Gastroesophageal sphincter (tissue), 4 donors: ENCODE measurements around the gene POM121L2. TPM values are rescaled to one million over a fixed set of nuclear protein-coding genes. Genes with fewer than 3 reads are reported as not detected.

Experiments
- ATAC-seq: fragments of 150-250 bp; one replicate; pipeline ENCODE4 v1.9.1; 2016; ENCODE audit warnings: mild to moderate bottlenecking, moderate library complexity
- H3K27ac ChIP-seq, 4 donors: fragments of 200-600 bp; sonication (generic) in 3 of 4; 1 replicate in 3 of 4; 2 replicates in 1 of 4; pipeline ENCODE4 v1.5.1; 2016 to 2019
- H3K27me3 ChIP-seq: fragments of 200-600 bp; sonication (generic); one replicate; pipeline ENCODE4 v1.5.1; 2019
- H3K36me3 ChIP-seq, 2 donors: fragments of 200-600 bp; sonication (generic); one replicate each; pipeline ENCODE4 v1.5.1; 2019; ENCODE audit warnings: control low read depth in 1 of 2
- H3K4me1 ChIP-seq, 3 donors: fragments of 200-600 bp; sonication (generic); 1 replicate in 2 of 3; 2 replicates in 1 of 3; pipeline ENCODE4 v1.5.1; 2016 to 2019; ENCODE audit warnings: control low read depth in 2 of 3
- H3K4me3 ChIP-seq, 2 donors: fragments of 200-600 bp; sonication (generic); one replicate each; pipeline ENCODE4 v1.5.1; 2019; ENCODE audit warnings: mild to moderate bottlenecking in 1 of 2, moderate library complexity in 1 of 2
- H3K9me3 ChIP-seq, 3 donors: fragments of 200-600 bp; sonication (generic); one replicate each; pipeline ENCODE4 v1.5.1; 2017 to 2019; ENCODE audit warnings: control low read depth in 2 of 3
- CTCF ChIP-seq, 4 experiments: fragments of 200-600 bp in 2 of 4; fragments of 450-650 bp in 2 of 4; sonication (generic) in 1 of 4; IDR thresholded peaks; one replicate each; pipeline ENCODE4 v1.5.1; 2017 to 2019; ENCODE audit warnings: antibody characterized with exemption in 4 of 4, mild to moderate bottlenecking in 2 of 4, moderate library complexity in 2 of 4
- EP300 ChIP-seq: sonication (generic); formaldehyde crosslinking; IDR thresholded peaks from one replicate; pipeline ENCODE4 v1.6.1; 2017; ENCODE audit warnings: antibody characterized with exemption, mild to moderate bottlenecking
- POLR2A ChIP-seq, 2 donors: fragments of 450-650 bp; IDR thresholded peaks; one replicate each; pipeline ENCODE4 v1.6.1; 2017; ENCODE audit warnings: antibody characterized with exemption in 2 of 2, mild to moderate bottlenecking in 2 of 2, moderate library complexity in 1 of 2
- POLR2AphosphoS5 ChIP-seq: sonication (generic); formaldehyde crosslinking; IDR thresholded peaks from one replicate; pipeline ENCODE4 v1.6.1; 2017; ENCODE audit warnings: antibody characterized with exemption
- WGBS, 2 donors: methylation state at CpG; one replicate each; pipeline ENCODE4 v1.1.5; 2018; ENCODE audit warnings: low coverage in 1 of 2; 5-methylcytosine and 5-hydroxymethylcytosine counted together
- total RNA-seq, 4 donors: library from RNA; depleted of rRNA; stranded (reverse); fragments of >200 nt; gene quantifications; one replicate each; pipeline ENCODE4 v1.1.0, GENCODE V29; 2016

Gene POM121L2
- total RNA-seq, 4 donors from 2014 or later = not detected

- H3K27ac ChIP-seq = no peak overlapping the region
- TF ChIP-seq CTCF (IDR thresholded peaks at IDR 0.05) (no peak), POLR2AphosphoS5 (no peak), EP300 (no peak), POLR2A (IDR thresholded peaks at IDR 0.05) (no peak)
- 30 to 40% methylated on average over 16 of the region's 16 CpGs for WGBS, 2 donors
- H3K4me3 ChIP-seq = no peak overlapping the region
- H3K27me3 ChIP-seq = peaks cover 99% of the 10 kb centered on the region
- no peaks in the 10 kb centered on the region for H3K36me3 ChIP-seq
- H3K9me3 ChIP-seq = peaks cover 0 to 15% (median 0%) of the 10 kb centered on the region in 3 donors
- H3K4me1 ChIP-seq = no peaks in the 10 kb centered on the region
- ATAC-seq = no peak
Observed at GRCh38 chr6:27303613-27304272, 8.3 kb downstream of the POM121L2 start.

GRCh38 chr6:27297857-27298730 lies 14.0 kb downstream of the POM121L2 start:
- ATAC-seq = no peak
- no peak overlapping the region for H3K4me3 ChIP-seq
- H3K27ac ChIP-seq = no peak overlapping the region
- 19 to 20% methylated on average over 21 to 22 of the region's 22 CpGs for WGBS, 2 donors
- H3K9me3 ChIP-seq = peaks cover 0 to 12% (median 0%) of the 10 kb centered on the region in 3 donors
- peaks cover 100% of the 10 kb centered on the region for H3K27me3 ChIP-seq
- no peak for TF ChIP-seq CTCF (IDR thresholded peaks at IDR 0.05)
- no peak for TF ChIP-seq EP300
- no peak for TF ChIP-seq POLR2A (IDR thresholded peaks at IDR 0.05)
- no peak for TF ChIP-seq POLR2AphosphoS5
- no peaks in the 10 kb centered on the region for H3K36me3 ChIP-seq
- H3K4me1 ChIP-seq = no peaks in the 10 kb centered on the region

GRCh38 chr6:27297484-27297856 lies 14.6 kb downstream of the POM121L2 start:
- Histone ChIP-seq H3K4me3 (no peak overlapping the region), H3K9me3 (peaks cover 0 to 6% (median 0%) of the 10 kb centered on the region in 3 donors), H3K27ac (no peak overlapping the region), H3K27me3 (peaks cover 100% of the 10 kb centered on the region), H3K4me1 (no peaks in the 10 kb centered on the region), H3K36me3 (no peaks in the 10 kb centered on the region)
- TF ChIP-seq EP300 (no peak), POLR2AphosphoS5 (no peak), CTCF (IDR thresholded peaks at IDR 0.05) (no peak), POLR2A (IDR thresholded peaks at IDR 0.05) (no peak)
- no peak for ATAC-seq
- WGBS, 2 donors = 2 to 5% methylated on average over 5 to 7 of the region's 7 CpGs

- ATAC-seq = no peak
- Histone ChIP-seq H3K36me3 (no peaks in the 10 kb centered on the region), H3K27me3 (peaks cover 100% of the 10 kb centered on the region), H3K27ac (no peak overlapping the region), H3K4me3 (no peak overlapping the region), H3K4me1 (no peaks in the 10 kb centered on the region), H3K9me3 (peaks cover 0 to under 1% (median 0%) of the 10 kb centered on the region in 3 donors)
- 1 to 2% methylated on average over 21 to 27 of the region's 27 CpGs for WGBS, 2 donors
- TF ChIP-seq POLR2AphosphoS5 (no peak), POLR2A (IDR thresholded peaks at IDR 0.05) (no peak), EP300 (no peak), CTCF (IDR thresholded peaks at IDR 0.05) (no peak)
Observed at GRCh38 chr6:27296106-27296783, 15.8 kb downstream of the POM121L2 start.
